A673 (cell line): Measurements from ENCODE around the gene SLC30A1. TPM values are rescaled to one million over a fixed set of nuclear protein-coding genes. Genes with fewer than 3 reads are reported as not detected.
"Not testable (repeated sequence)": the region's sequence is repeated elsewhere in the genome, so short reads cannot be mapped to it uniquely, and the experiment has no call there.

Experiments
- BruUV-seq: library from RNA; stranded (reverse); fragments of 400-500 nt; replicated peaks from 2 replicates; lab custom pipeline; 2021; lab: Mats Ljungman, UMichigan
- CTCF ChIA-PET: fragments of 300-600 bp; sonication (Branson Sonifier 250); formaldehyde crosslinking; loops from one replicate; lab custom pipeline; 2022; ENCODE audit warnings: antibody characterized with exemption; lab: Charles Lee
- POLR2A ChIA-PET: fragments of 300-600 bp; sonication (Branson Sonifier 250); formaldehyde crosslinking; loops from one replicate; lab custom pipeline; 2022; ENCODE audit warnings: antibody characterized with exemption; ENCODE audit not compliant: low non-redundant PET; lab: Charles Lee
- DNase-seq: peaks from one replicate; pipeline ENCODE4 v3.0.0-alpha.2; 2015; ENCODE audit warnings: low spot score
- H3K27ac ChIP-seq: fragments of 200-600 bp; sonication (generic); 2 replicates; pipeline ENCODE4 v1.5.1; 2016; ENCODE audit warnings: mixed run types, low read depth, mild to moderate bottlenecking, mixed read lengths, antibody characterized with exemption, low read length; ENCODE audit not compliant: poor library complexity, severe bottlenecking
- H3K27me3 ChIP-seq: fragments of 200-600 bp; sonication (generic); replicated peaks from 2 replicates; pipeline ENCODE4 v1.6.1; 2017; ENCODE audit warnings: mixed run types, low read depth, mild to moderate bottlenecking, mixed read lengths, antibody characterized with exemption, low read length; ENCODE audit not compliant: insufficient read depth, poor library complexity
- H3K36me3 ChIP-seq: fragments of 200-600 bp; sonication (generic); 2 replicates; pipeline ENCODE4 v1.6.1; 2016; ENCODE audit warnings: mixed run types, mild to moderate bottlenecking, mixed read lengths, antibody characterized with exemption, low read length; ENCODE audit not compliant: insufficient read depth, poor library complexity, severe bottlenecking
- H3K4me1 ChIP-seq: fragments of 200-600 bp; sonication (generic); 2 replicates; pipeline ENCODE4 v1.6.1; 2017; ENCODE audit warnings: mixed run types, mild to moderate bottlenecking, mixed read lengths, antibody characterized with exemption, low read length; ENCODE audit not compliant: insufficient read depth, poor library complexity, severe bottlenecking
- H3K4me3 ChIP-seq: fragments of 200-600 bp; sonication (generic); 2 replicates; pipeline ENCODE4 v1.5.1; 2016; ENCODE audit warnings: low read depth, mixed run types, mild to moderate bottlenecking, mixed read lengths, low read length; ENCODE audit not compliant: poor library complexity, severe bottlenecking
- H3K9me3 ChIP-seq: fragments of 200-600 bp; sonication (generic); 2 replicates; pipeline ENCODE4 v1.6.1; 2016; ENCODE audit warnings: mixed run types, low read depth, mild to moderate bottlenecking, mixed read lengths, antibody characterized with exemption, low read length; ENCODE audit not compliant: poor library complexity, severe bottlenecking
- EZH2 ChIP-seq: fragments of 200-600 bp; sonication (generic); IDR thresholded peaks from 2 replicates; pipeline ENCODE4 v1.6.1; 2017; ENCODE audit warnings: borderline replicate concordance, low read depth, mild to moderate bottlenecking, mixed read lengths, antibody characterized with exemption, low read length; ENCODE audit not compliant: poor library complexity, severe bottlenecking
- intact Hi-C: fragments of 100-400 bp; cut with micrococcal nuclease; formaldehyde crosslinking; loops from one replicate; pipeline ENCODE4 v1.10.0; 2022; ENCODE audit not compliant: unreplicated experiment
- total RNA-seq: library from RNA; stranded (reverse); gene quantifications from 2 replicates; pipeline ENCODE4 v1.2.3, GENCODE V29; 2021
- TF ChIP-seq, protein P1 (sequence below): fragments of 300-800, 200-600 bp; sonication (generic); conservative IDR thresholded peaks from 2 replicates; pipeline ENCODE4 v1.5.1; 2017; ENCODE audit warnings: low read depth, mild to moderate bottlenecking, antibody characterized with exemption, low read length, moderate library complexity, mixed read lengths

SLC30A1 gene
- total RNA-seq, 1 experiment from 2014 or later: 12.2 TPM

DNA sequence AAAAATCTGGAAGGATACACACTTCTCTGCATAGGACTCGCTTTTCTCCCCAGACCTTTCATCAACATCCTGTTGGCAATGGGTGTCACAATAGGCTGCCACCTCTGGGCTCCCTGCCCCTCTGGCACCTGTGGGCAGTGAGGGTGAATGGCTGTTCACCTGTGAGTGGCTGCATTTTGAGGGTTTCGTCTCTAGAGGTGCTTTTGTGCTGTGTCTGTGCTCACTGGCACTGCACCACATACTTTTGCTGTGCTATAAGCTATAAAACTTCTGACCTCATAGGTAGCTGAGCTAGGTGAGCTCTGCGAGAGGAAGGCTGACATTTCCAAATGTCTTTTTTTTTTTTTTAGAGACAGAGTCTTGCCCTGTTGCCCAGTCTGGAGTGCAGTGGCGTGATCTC, 35.9 kb downstream of the SLC30A1 start:
- POLR2A ChIA-PET: no interaction called here
- H3K27me3 ChIP-seq: no peaks in the 10 kb centered on the region
- H3K27ac ChIP-seq: no peak overlapping the region
- intact Hi-C loops: no loop called here
- no TSS peak for BruUV-seq
- H3K36me3 ChIP-seq: no peaks in the 10 kb centered on the region
- no peaks in the 10 kb centered on the region for H3K9me3 ChIP-seq
- DNase-seq: no peak
- TF ChIP-seq, protein P1, sequence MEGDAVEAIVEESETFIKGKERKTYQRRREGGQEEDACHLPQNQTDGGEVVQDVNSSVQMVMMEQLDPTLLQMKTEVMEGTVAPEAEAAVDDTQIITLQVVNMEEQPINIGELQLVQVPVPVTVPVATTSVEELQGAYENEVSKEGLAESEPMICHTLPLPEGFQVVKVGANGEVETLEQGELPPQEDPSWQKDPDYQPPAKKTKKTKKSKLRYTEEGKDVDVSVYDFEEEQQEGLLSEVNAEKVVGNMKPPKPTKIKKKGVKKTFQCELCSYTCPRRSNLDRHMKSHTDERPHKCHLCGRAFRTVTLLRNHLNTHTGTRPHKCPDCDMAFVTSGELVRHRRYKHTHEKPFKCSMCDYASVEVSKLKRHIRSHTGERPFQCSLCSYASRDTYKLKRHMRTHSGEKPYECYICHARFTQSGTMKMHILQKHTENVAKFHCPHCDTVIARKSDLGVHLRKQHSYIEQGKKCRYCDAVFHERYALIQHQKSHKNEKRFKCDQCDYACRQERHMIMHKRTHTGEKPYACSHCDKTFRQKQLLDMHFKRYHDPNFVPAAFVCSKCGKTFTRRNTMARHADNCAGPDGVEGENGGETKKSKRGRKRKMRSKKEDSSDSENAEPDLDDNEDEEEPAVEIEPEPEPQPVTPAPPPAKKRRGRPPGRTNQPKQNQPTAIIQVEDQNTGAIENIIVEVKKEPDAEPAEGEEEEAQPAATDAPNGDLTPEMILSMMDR: no peak
- TF ChIP-seq EZH2: no peak
- H3K4me1 ChIP-seq: no peaks in the 10 kb centered on the region
- H3K4me3 ChIP-seq: no peak overlapping the region
- CTCF ChIA-PET: interaction anchor here (0.6 to 0.7 kb wide), 2 partner anchors 21 to 28 kb away, joined by 4 read pairs; no protein-coding TSS in a partner anchor

DNA sequence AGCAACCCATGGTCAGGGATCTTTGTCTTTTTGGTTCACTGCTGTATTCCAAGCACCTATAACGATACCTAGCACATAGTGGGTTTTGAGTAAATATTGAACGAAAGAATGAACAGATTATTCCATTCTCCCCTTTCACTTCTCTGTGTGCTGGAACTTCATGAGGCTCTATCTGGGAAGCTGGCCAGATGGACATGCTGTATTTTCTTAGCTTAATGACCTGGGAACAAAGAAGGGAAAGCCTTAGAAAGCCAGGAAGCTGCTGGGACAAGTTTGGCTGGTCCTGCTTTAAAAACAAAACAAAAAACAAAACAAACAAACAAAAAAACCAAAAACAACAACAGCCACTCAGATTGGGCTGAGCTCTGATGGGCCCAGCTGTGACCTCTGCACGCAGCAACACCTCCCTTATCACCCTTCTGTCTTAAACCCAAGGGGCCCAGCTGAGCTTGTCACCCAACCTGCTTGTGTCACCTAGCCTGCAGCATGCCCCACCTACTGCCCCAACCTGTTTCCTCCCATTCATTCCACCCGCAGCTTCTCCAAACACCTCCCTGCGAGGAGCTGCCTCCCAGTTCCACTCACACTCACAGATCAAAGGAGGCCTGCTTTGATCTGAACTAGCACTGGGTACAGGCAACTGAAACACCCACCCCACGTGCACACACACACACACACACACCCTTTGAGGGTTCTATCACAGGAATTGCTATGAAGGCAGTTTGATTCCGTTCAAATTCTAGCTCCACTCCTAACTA, 37.1 kb downstream of the SLC30A1 start:
- intact Hi-C loops: no loop called here
- Histone ChIP-seq H3K9me3 (no peaks in the 10 kb centered on the region), H3K27ac (no peak overlapping the region), H3K27me3 (no peaks in the 10 kb centered on the region), H3K36me3 (no peaks in the 10 kb centered on the region), H3K4me3 (no peak overlapping the region), H3K4me1 (no peaks in the 10 kb centered on the region)
- TF ChIP-seq, protein P1: no peak
- no peak for TF ChIP-seq EZH2
- POLR2A ChIA-PET: no interaction called here
- DNase-seq: no peak
- no TSS peak for BruUV-seq
- CTCF ChIA-PET: no interaction called here

DNA sequence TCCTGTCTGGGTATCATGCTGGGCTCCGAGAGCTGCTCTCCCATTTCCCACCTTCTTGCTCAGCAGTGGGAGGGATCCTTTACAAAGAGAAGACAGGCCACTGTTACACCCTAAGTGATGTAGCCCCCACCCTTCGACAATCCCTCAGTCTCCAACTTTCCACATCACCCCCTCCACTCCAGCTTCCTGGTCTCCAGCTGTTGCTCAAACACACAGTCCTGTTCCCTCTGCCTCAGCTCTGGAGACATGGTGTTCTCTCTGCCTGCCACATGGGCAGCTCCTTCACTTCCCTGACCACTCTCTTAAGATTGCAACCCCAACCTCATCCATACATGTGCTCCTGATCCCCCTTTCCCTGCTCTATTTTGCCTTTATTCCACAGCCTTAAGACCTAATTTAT, 37.7 kb downstream of the SLC30A1 start:
- H3K27ac ChIP-seq: no peak overlapping the region
- no peaks in the 10 kb centered on the region for H3K4me1 ChIP-seq
- H3K4me3 ChIP-seq: no peak overlapping the region
- H3K36me3 ChIP-seq: no peaks in the 10 kb centered on the region
- ChIA-PET POLR2A (no interaction called here), CTCF (no interaction called here)
- DNase-seq: no peak
- intact Hi-C loops: no loop called here
- no TSS peak for BruUV-seq
- no peaks in the 10 kb centered on the region for H3K9me3 ChIP-seq
- no peaks in the 10 kb centered on the region for H3K27me3 ChIP-seq
- TF ChIP-seq, protein P1: no peak
- TF ChIP-seq EZH2: no peak

DNA sequence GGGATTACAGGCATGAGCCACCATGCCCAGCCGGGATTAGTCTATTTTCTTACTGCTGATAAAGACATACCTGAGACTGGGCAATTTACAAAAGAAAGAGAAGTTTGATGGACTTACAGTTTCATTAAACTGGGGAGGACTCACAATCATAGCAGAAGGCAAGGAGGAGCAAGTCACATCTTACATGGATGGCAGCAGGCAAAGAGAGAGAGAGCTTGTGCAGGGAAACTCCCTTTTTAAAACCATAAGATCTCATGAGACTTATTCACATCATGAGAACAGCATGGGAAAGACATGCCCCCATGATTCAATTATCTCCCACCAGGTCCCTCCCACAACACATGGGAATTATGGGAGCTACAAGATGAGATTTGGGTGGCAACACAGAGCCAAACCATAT, 38.1 kb downstream of the SLC30A1 start:
- BruUV-seq, H3K4me3 ChIP-seq, H3K36me3 ChIP-seq, intact Hi-C loops, H3K4me1 ChIP-seq, DNase-seq, CTCF ChIA-PET, H3K9me3 ChIP-seq, H3K27ac ChIP-seq, H3K27me3 ChIP-seq: not testable (repeated sequence)
- POLR2A ChIA-PET: interaction anchor here (0.6 kb wide), 1 partner anchor 1025 kb away, joined by 3 read pairs; no protein-coding TSS in a partner anchor
